K562 (cell line): ENCODE measurements around the gene CCL4. TPM values are rescaled to one million over a fixed set of nuclear protein-coding genes. Genes with fewer than 3 reads are reported as not detected.

Source experiments
- ATF7 ChIP-seq: fragments of 450-650 bp; IDR thresholded peaks from 2 replicates; pipeline ENCODE4 v1.7.1; 2014; ENCODE audit warnings: mild to moderate bottlenecking, moderate library complexity
- BHLHE40 ChIP-seq: IDR thresholded peaks from 2 replicates; pipeline ENCODE4 v1.6.1; 2011; ENCODE audit warnings: low read length, improper control_type of control experiment
- CAMTA2 ChIP-seq: fragments of 250-450 bp; sonication (Bioruptor Pico); conservative IDR thresholded peaks from 2 replicates; pipeline ENCODE4 v1.5.1; 2022
- CEBPB ChIP-seq: fragments of 450-650 bp; IDR thresholded peaks from 2 replicates; pipeline ENCODE4 v1.6.1; 2016; ENCODE audit warnings: missing genetic modification characterization, missing compliant biosample characterization
- FOXP1 ChIP-seq: sonication (generic); formaldehyde crosslinking; IDR thresholded peaks from 2 replicates; pipeline ENCODE4 v1.8.0; 2022; ENCODE audit warnings: mild to moderate bottlenecking, missing genetic modification reagents
- JUND ChIP-seq, 2 experiments: IDR thresholded peaks; 2 replicates in 1 of 2; 3 replicates in 1 of 2; pipeline ENCODE4 v1.6.1; 2011; ENCODE audit warnings: borderline replicate concordance in 2 of 2, low read depth in 2 of 2, low read length in 2 of 2, improper control_type of control experiment in 1 of 2, missing biosample characterization in 1 of 2, missing genetic modification characterization in 1 of 2, missing genetic modification reagents in 1 of 2
- MCM3 ChIP-seq: fragments of 450-650 bp; IDR thresholded peaks from 2 replicates; pipeline ENCODE4 v1.6.1; 2016
- MEIS2 ChIP-seq: fragments of 450-650 bp; IDR thresholded peaks from 2 replicates; pipeline ENCODE4 v1.6.1; 2014; ENCODE audit warnings: mild to moderate bottlenecking; ENCODE audit not compliant: partially characterized antibody
- NEUROD1 ChIP-seq: fragments of 150-350 bp; IDR thresholded peaks from 2 replicates; pipeline ENCODE4 v1.6.1; 2014; ENCODE audit warnings: borderline replicate concordance, low read length, low read depth; ENCODE audit not compliant: partially characterized antibody
- POLR2B ChIP-seq: fragments of 450-650 bp; IDR thresholded peaks from 2 replicates; pipeline ENCODE4 v1.6.1; 2018; ENCODE audit warnings: low read depth; ENCODE audit not compliant: partially characterized antibody
- POU5F1 ChIP-seq: fragments of 150-350 bp; IDR thresholded peaks from 2 replicates; pipeline ENCODE4 v1.6.1; 2014; ENCODE audit warnings: borderline replicate concordance, low read length, low read depth, mild to moderate bottlenecking; ENCODE audit not compliant: partially characterized antibody
- RB1 ChIP-seq: fragments of 450-650 bp; IDR thresholded peaks from 2 replicates; pipeline ENCODE4 v1.6.1; 2017; ENCODE audit warnings: low read depth, mild to moderate bottlenecking
- RBM14 ChIP-seq: fragments of 200-400 bp; formaldehyde crosslinking; IDR thresholded peaks from 2 replicates; pipeline ENCODE4 v1.6.1; 2018; ENCODE audit warnings: low read depth, mild to moderate bottlenecking, low read length, moderate library complexity, borderline replicate concordance; ENCODE audit not compliant: insufficient read depth
- SMAD3 ChIP-seq: fragments of 450-650 bp; formaldehyde crosslinking; conservative IDR thresholded peaks from 2 replicates; pipeline ENCODE4 v1.4.0; 2020; ENCODE audit warnings: mild to moderate bottlenecking
- SMC3 ChIP-seq: conservative IDR thresholded peaks from 2 replicates; pipeline ENCODE4 v1.6.1; 2011; ENCODE audit warnings: low read depth, low read length, improper control_type of control experiment; ENCODE audit not compliant: insufficient read depth
- YY1 ChIP-seq, 3 experiments: IDR thresholded peaks; 2 replicates each; pipeline ENCODE4 v1.6.1; 2011; ENCODE audit warnings: low read length in 2 of 3, mild to moderate bottlenecking in 2 of 3, moderate library complexity in 2 of 3, borderline replicate concordance in 1 of 3, control low read depth in 1 of 3, low read depth in 1 of 3; ENCODE audit not compliant: insufficient read depth in 3 of 3, insufficient replicate concordance in 2 of 3, control insufficient read depth in 1 of 3, insufficient read length in 1 of 3; ENCODE audit errors: extremely low read depth in 1 of 3
- ZC3H11A ChIP-seq: IDR thresholded peaks from 2 replicates; pipeline ENCODE4 v1.6.1; 2012; ENCODE audit warnings: low read depth, low read length, improper control_type of control experiment
- ZFP1 ChIP-seq: fragments of 450-650 bp; formaldehyde crosslinking; IDR thresholded peaks from 2 replicates; pipeline ENCODE4 v1.4.0; 2020; ENCODE audit warnings: mild to moderate bottlenecking, mixed read lengths
- ZNF551 ChIP-seq: fragments of 250-450 bp; sonication (Bioruptor Pico); IDR thresholded peaks from 2 replicates; pipeline ENCODE4 v1.5.0; 2021; ENCODE audit warnings: mild to moderate bottlenecking, moderate library complexity
- polyA plus RNA-seq, 8 experiments: library from polyadenylated mRNA; depleted of rRNA in 4 of 8; stranded (reverse) in 5 of 8; unstranded in 3 of 8; fragments of >200 nt; fragmentation: Nextera tagmentation in 2 of 8; fragmentation: Illumina TruSeq in 1 of 8; extraction: Ambion mirVana in 2 of 8; extraction: Trizol in 1 of 8; gene quantifications; 2 replicates each; pipeline versions ENCODE4 v1.2.1 to v1.2.3, GENCODE V29; 2011 to 2014; ENCODE audit warnings: inconsistent platforms in 1 of 8, missing spikeins in 1 of 8
- total RNA-seq, 7 experiments: library from RNA; depleted of rRNA in 6 of 7; stranded (reverse); fragments of >200 nt in 6 of 7; fragmentation: Illumina TruSeq in 2 of 7; extraction: Trizol in 2 of 7; gene quantifications; 2 replicates each; pipeline versions ENCODE4 v1.2.1 to v1.2.3, GENCODE V29; 2011 to 2021; ENCODE audit warnings: low replicate concordance in 1 of 7
- TF ChIP-seq, protein P1 (sequence below): fragments of 450-650 bp; formaldehyde crosslinking; IDR thresholded peaks from 2 replicates; pipeline ENCODE4 v1.4.0; 2020; ENCODE audit warnings: mild to moderate bottlenecking, moderate library complexity
- TF ChIP-seq, protein P2 (sequence below): fragments of 450-650 bp; IDR thresholded peaks from 2 replicates; pipeline ENCODE4 v1.7.1; 2018; ENCODE audit warnings: mild to moderate bottlenecking, low read depth; ENCODE audit not compliant: partially characterized antibody
- TF ChIP-seq, protein P3 (sequence below): fragments of 250-450 bp; sonication (Bioruptor Pico); IDR thresholded peaks from 2 replicates; pipeline ENCODE4 v1.5.0; 2020; ENCODE audit warnings: mild to moderate bottlenecking

Gene CCL4
- total and polyA plus RNA-seq, 9 of the 15 experiments (the other 6 are each of a cell fraction or from before 2014, with no cell fraction given): 0.91 TPM; not detected in 8

DNA sequence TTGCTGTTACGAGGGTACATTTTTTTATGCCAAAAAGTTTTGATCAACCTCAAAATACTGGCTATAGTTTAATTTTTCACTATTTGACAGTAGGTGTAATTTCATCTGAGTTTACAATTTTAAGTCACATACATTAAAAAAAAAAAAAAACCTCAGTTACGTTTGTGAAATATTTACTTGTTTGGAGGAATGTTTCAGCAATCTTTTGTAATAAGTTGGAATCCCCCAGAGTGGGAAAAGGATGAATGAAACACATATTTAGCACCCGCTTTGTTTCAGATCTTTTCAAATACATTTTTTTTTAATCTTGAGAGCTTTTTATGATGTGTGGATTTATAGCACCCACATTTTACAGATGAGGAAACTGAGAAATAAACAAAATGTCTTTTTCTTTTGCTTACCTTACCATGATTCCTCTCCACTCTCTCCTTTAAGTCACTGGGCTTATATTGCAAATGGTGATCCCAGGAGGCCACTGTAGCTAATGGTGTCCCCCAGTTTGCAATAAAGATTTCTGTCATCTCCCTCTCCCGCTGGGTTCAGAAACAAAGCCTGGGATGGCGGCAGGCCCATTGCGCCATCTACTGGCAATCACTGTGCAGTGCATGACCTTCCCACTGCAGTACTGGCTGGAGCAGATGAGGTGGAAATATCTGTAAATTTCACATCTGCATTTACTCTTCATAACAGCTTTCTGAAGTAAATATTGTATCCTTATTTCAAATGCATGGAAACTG lies 45.1 kb downstream of the CCL4 start (continued):
- TF ChIP-seq SMC3 (peak; percentile 89), BHLHE40 (no peak), CEBPB (tag) (peak; percentile 57), JUND (IDR thresholded peaks at IDR 0.05; ENCODE audit: borderline replicate concordance, low read depth, low read length) (0 out of 2 replicates have a peak, but pooled peaks have one; percentile 15), JUND (tag; IDR thresholded peaks at IDR 0.05; ENCODE audit: borderline replicate concordance, low read depth, low read length) (no peak), SMAD3 (no peak), FOXP1 (no peak), ATF7 (0 out of 2 replicates have a peak, but pooled peaks have one; percentile 16), MEIS2 (peak; percentile 37), RB1 (0 out of 2 replicates have a peak, but pooled peaks have one; percentile 35), ZFP1 (no peak), NEUROD1 (no peak), YY1 (IDR thresholded peaks at IDR 0.05; ENCODE audit: borderline replicate concordance in 1 of 3, control insufficient read depth in 1 of 3, extremely low read depth in 1 of 3, insufficient read depth in 3 of 3, insufficient read length in 1 of 3, insufficient replicate concordance in 2 of 3, low read depth in 1 of 3, low read length in 2 of 3) (peak in 1 of 3 experiments; percentile 64), CAMTA2 (CRISPR knock-in tag) (no peak), ZNF551 (no peak), RBM14 (no peak), ZC3H11A (no peak), MCM3 (no peak), POU5F1 (peak; percentile 36), POLR2B (no peak)
- TF ChIP-seq, protein P1, sequence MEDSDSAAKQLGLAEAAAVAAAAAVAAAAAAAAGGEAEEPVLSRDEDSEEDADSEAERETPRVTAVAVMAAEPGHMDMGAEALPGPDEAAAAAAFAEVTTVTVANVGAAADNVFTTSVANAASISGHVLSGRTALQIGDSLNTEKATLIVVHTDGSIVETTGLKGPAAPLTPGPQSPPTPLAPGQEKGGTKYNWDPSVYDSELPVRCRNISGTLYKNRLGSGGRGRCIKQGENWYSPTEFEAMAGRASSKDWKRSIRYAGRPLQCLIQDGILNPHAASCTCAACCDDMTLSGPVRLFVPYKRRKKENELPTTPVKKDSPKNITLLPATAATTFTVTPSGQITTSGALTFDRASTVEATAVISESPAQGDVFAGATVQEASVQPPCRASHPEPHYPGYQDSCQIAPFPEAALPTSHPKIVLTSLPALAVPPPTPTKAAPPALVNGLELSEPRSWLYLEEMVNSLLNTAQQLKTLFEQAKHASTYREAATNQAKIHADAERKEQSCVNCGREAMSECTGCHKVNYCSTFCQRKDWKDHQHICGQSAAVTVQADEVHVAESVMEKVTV (CRISPR knock-in tag): peak; percentile 71
- TF ChIP-seq, protein P2, sequence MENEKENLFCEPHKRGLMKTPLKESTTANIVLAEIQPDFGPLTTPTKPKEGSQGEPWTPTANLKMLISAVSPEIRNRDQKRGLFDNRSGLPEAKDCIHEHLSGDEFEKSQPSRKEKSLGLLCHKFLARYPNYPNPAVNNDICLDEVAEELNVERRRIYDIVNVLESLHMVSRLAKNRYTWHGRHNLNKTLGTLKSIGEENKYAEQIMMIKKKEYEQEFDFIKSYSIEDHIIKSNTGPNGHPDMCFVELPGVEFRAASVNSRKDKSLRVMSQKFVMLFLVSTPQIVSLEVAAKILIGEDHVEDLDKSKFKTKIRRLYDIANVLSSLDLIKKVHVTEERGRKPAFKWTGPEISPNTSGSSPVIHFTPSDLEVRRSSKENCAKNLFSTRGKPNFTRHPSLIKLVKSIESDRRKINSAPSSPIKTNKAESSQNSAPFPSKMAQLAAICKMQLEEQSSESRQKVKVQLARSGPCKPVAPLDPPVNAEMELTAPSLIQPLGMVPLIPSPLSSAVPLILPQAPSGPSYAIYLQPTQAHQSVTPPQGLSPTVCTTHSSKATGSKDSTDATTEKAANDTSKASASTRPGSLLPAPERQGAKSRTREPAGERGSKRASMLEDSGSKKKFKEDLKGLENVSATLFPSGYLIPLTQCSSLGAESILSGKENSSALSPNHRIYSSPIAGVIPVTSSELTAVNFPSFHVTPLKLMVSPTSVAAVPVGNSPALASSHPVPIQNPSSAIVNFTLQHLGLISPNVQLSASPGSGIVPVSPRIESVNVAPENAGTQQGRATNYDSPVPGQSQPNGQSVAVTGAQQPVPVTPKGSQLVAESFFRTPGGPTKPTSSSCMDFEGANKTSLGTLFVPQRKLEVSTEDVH: no peak
- TF ChIP-seq, protein P3, sequence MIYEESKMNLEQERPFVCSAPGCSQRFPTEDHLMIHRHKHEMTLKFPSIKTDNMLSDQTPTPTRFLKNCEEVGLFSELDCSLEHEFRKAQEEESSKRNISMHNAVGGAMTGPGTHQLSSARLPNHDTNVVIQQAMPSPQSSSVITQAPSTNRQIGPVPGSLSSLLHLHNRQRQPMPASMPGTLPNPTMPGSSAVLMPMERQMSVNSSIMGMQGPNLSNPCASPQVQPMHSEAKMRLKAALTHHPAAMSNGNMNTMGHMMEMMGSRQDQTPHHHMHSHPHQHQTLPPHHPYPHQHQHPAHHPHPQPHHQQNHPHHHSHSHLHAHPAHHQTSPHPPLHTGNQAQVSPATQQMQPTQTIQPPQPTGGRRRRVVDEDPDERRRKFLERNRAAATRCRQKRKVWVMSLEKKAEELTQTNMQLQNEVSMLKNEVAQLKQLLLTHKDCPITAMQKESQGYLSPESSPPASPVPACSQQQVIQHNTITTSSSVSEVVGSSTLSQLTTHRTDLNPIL (CRISPR knock-in tag): no peak
